GM18867 (cell line): ENCODE results near the gene FBXO17.

ENCODE experiments used
- ATAC-seq: cut with Tn5 transposase; IDR thresholded peaks from one replicate; pipeline ENCODE4 v1.9.1; 2021; ENCODE audit warnings: mild to moderate bottlenecking, moderate library complexity; ENCODE audit not compliant: unreplicated experiment

Gene FBXO17

GRCh38 chr19:38894968-38895367 lies 80.6 kb downstream of the FBXO17 start:
- no peak for ATAC-seq

- ATAC-seq: no peak
Observed at GRCh38 chr19:38893341-38893771, 82.2 kb downstream of the FBXO17 start.

- ATAC-seq: no peak
Observed at GRCh38 chr19:38892841-38893240, 82.7 kb downstream of the FBXO17 start.

GRCh38 chr19:38891771-38892170 lies 83.8 kb downstream of the FBXO17 start:
- no peak for ATAC-seq
